Putamen (tissue), 1 donor: ENCODE measurements around the gene LRP2BP.

ENCODE experiments used
- DNase-seq: peaks from one replicate; pipeline ENCODE4 v3.0.0-alpha.2; 2016; ENCODE audit warnings: low spot score

The LRP2BP gene

GRCh38 chr4:185395238-185395955 is at the start of gene LRP2BP:
TSS of gene LRP2BP (minus strand) at chr4:185395924. CDS start at chr4:185378186, 17,738 bp downstream.
- DNase-seq = peak; percentile 94

DNA sequence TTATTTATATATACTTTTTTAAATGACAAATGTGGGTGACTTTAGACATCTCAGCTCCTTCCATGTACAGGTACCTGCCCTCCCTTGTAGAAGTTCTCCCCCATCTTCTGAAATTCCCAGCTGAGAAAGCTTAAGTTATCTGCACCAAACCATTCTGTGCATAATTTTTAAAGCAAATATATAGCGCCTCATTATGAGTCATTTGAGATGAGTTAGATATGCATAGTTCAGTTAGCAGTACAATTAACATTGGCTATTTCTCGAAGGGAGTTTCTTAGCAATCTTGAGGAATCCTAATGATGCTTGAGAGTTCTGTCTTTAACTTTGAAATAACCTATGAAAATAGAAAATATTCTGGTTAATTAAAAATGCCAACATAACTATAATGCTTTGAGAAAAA is 49.5 kb upstream of the LRP2BP start:
- no peak for DNase-seq

DNA sequence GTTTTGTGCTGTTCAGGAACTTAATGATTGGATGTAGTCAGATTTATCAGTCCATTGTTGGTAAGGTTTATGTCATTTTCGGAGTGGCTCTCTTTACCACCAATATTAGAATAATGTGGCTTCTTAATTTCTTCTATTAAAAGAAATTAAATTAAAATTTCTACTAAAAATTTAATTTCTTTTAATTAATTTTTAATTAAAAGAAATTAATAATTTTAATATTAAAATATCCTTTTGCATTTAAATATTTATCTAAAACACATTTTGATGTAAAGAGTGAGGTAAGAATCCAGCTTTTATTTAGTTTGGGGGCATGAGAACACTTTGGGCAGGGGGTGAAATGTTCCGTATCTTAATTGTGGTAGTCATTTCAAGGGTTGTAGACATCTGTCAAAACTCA is 45.8 kb upstream of the LRP2BP start:
- no peak for DNase-seq

- no peak for DNase-seq
Observed at GRCh38 chr4:185437809-185438208, 42.1 kb upstream of the LRP2BP start.

GRCh38 chr4:185435466-185435865 is 39.7 kb upstream of the LRP2BP start:
- no peak for DNase-seq

DNA sequence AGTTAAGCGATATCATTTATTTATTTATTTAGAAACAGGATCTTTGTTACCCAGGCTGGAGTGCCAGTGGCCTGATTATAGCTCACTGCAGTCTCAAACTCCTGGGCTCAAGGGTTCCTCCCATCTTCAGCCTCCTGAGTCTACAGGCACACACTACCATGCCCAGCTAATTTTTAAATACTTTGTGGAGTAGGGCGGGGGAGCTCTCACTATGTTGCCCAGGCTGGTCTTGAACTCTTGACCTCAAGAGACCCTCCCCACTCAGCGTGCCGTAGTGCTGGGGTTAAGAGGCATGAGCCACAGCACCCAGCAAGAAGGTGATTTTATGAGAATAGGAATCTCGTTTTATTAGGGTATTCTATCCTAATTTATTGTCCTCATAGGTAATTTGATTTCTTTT is 33.9 kb upstream of the LRP2BP start:
- DNase-seq = no peak

- DNase-seq = peak; percentile 45
Observed at GRCh38 chr4:185426960-185427688, 31.4 kb upstream of the LRP2BP start.

- peak; percentile 84 for DNase-seq
Observed at GRCh38 chr4:185425647-185426352, 30.1 kb upstream of the LRP2BP start, which contains the start of gene UFSP2. TSS of gene UFSP2 (minus strand) at chr4:185425964. CDS start at chr4:185425868, 96 bp downstream.

DNA sequence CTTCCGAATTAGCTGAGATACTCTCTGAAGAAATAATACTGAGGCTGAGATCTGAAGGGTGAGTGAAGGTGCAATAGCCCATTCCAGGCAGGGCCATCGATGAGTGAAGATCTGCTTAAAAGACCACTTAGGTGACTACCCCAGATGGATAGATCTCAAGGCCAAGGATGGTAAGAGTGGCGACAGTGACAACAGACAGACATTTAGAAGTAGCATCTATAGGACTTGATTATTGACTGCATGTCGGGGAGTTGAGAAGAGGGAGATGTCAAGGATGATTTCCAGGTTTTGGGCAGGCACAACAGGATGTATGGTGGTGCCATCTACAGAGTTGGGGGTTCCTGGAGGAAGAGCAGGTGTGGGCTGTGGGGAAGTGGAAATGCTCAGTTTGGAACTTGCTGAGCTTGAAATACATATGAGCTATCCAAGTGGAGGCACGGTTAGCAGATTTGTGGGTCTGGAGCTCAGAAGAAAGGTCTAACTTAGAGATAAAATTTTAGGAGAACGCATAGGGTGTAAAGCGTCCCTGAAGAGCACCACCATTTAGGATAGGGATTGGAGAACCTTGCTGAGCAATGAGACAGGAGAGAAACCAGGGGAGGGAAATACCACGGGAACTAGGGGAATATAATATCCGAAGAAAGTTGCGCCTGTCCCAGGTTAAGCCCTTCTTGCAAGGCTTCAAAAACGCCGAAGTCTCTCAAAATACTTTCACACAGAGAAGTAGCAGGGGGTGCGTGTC is 29.4 kb upstream of the LRP2BP start:
- DNase-seq = no peak

- no peak for DNase-seq
Observed at GRCh38 chr4:185421366-185422124, 25.8 kb upstream of the LRP2BP start.

DNA sequence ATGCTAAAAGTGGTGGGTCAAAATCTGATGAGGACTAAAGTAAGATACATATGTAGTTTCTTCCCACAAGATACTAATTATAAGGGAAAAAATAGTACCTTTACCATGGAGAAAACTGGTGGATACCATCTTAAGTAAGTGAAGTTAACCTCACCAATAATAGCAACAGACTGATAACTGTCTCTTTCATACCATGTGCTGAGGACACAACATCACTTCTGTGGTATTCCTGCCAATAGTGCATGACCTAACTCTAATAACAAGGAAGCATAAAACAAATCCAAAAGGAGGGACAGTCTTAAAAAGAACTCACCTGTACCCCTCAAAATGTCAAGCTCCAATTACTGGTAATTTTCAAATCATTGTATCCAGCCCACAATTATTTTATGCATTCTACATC is 21.2 kb upstream of the LRP2BP start:
- DNase-seq = no peak

GRCh38 chr4:185412412-185412811 is 16.7 kb upstream of the LRP2BP start:
- no peak for DNase-seq

DNA sequence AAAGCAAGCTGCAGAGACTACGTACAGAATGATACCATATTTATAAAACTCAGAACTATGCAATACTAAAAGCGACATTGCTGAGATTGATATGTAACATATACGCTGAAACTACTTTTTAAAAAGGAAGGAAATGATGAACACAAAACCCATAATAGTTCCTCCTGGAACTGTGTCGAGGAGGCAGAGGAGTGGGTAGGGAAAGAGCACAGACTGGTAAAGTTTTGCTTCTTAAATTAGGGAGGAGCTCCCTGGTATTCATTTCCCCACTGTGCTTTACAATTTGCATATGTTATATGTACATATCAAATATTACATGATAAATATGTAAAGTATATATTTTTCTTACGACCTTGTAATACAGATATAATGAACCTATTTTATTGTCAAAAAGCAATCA is 16.1 kb upstream of the LRP2BP start:
- DNase-seq = no peak

GRCh38 chr4:185408432-185408831 is 12.7 kb upstream of the LRP2BP start:
- DNase-seq = no peak

- DNase-seq = no peak
Observed at GRCh38 chr4:185405296-185405999, 9.7 kb upstream of the LRP2BP start.

GRCh38 chr4:185404031-185404430 is 8.3 kb upstream of the LRP2BP start:
- no peak for DNase-seq

DNA sequence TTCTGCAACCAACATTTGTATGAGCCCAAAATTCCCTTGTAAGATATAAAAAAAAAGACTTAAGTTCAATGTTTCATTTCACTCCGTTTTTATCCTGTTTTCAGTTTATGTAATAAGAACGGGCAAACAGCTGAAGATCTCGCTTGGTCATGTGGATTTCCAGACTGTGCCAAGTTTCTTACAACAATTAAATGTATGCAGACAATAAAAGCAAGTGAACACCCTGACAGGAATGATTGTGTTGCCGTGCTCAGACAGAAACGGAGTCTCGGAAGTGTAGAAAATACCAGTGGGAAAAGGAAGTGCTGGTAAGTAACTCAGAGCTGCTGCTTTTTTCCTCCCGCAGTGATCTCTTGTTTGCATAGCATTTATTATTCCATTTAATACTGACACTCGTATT is 3.7 kb upstream of the LRP2BP start:
- no peak for DNase-seq

GRCh38 chr4:185398618-185399017 is 2.9 kb upstream of the LRP2BP start:
- no peak for DNase-seq

GRCh38 chr4:185396724-185397385 is 1.1 kb upstream of the LRP2BP start, which contains the start of gene ANKRD37:
TSS of gene ANKRD37 (plus strand) at chr4:185396841. CDS start at chr4:185396924, 83 bp downstream.
- DNase-seq = no peak
